AG10803 (cell line): ENCODE data around the gene SHANK1.

Source experiments
- DNase-seq: peaks from one replicate; pipeline ENCODE4 v3.0.0; 2010; ENCODE audit warnings: low read depth
- H3K4me3 ChIP-seq: 2 replicates; pipeline ENCODE4 v1.5.1; 2011; ENCODE audit warnings: mild to moderate bottlenecking, low read length, control low read depth
- TF ChIP-seq, protein P1 (sequence below): conservative IDR thresholded peaks from 2 replicates; pipeline ENCODE4 v1.5.1; 2011; ENCODE audit warnings: mild to moderate bottlenecking, low read length, control low read depth, inconsistent platforms

Gene SHANK1

DNA sequence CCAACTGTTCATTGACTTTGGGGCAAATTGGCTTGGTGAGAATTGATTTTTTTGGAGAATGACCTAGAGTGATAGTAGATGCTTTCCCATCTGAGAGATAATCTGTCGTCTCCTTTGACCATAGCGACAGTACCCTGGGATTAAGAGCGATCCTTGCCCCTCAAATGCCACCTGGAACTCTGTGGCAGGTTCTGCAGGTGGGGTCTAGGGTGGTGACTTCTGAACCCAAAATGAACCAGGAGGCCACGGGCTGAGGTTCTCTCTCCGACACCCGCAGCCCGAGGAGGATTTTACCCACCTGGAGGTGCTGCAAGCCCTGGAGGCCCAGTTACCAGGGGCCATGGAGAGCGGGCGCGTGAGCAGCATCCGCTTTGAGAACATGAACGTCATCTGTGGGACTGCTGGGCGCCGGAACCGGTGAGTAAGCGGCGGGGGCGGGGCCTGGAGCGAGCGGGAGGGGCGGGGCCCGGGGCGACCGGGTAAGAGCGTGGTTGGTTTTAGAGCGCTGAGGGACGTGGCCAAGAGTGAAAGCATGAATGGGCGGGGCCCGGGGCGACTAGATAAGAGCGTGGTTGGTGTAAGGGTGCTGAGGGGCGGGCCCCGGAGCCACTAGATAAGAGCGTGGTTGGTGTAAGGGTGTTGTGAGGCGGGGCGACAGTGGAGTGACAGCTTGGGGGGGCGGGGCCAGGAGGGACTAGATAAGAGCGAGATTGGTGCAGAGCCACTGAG, 61.7 kb downstream of the SHANK1 start:
- DNase-seq = peak; percentile 98
- H3K4me3 ChIP-seq = peak overlapping the region; percentile 56
- TF ChIP-seq, protein P1, sequence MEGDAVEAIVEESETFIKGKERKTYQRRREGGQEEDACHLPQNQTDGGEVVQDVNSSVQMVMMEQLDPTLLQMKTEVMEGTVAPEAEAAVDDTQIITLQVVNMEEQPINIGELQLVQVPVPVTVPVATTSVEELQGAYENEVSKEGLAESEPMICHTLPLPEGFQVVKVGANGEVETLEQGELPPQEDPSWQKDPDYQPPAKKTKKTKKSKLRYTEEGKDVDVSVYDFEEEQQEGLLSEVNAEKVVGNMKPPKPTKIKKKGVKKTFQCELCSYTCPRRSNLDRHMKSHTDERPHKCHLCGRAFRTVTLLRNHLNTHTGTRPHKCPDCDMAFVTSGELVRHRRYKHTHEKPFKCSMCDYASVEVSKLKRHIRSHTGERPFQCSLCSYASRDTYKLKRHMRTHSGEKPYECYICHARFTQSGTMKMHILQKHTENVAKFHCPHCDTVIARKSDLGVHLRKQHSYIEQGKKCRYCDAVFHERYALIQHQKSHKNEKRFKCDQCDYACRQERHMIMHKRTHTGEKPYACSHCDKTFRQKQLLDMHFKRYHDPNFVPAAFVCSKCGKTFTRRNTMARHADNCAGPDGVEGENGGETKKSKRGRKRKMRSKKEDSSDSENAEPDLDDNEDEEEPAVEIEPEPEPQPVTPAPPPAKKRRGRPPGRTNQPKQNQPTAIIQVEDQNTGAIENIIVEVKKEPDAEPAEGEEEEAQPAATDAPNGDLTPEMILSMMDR = no peak

- no peak overlapping the region for H3K4me3 ChIP-seq
- DNase-seq = no peak
- TF ChIP-seq, protein P1 = no peak
Observed at GRCh38 chr19:50657222-50657669, 62.4 kb downstream of the SHANK1 start.

GRCh38 chr19:50654882-50655281, 64.7 kb downstream of the SHANK1 start:
- TF ChIP-seq, protein P1 = no peak
- H3K4me3 ChIP-seq = no peak overlapping the region
- DNase-seq = no peak

DNA sequence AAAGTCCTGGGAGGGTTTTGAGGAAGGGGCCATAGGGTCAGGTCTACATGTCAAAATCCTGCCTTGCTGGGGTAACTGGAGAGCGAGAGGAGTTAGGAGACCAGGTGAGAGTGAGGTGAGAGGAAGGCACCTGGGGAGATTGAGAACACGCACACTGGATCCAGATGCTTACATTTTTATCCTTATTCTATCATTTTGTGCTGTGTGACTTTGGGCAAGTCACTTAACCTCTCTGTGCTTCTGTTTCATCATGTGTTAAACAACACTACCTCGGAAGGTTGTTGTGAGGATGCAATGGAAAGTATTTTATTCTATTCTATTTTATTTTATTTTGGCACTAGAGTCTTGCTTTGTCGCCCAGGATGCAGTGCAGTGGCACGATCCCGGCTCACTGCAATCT, 66.9 kb downstream of the SHANK1 start:
- TF ChIP-seq, protein P1 = no peak
- DNase-seq = no peak
- no peak overlapping the region for H3K4me3 ChIP-seq

- DNase-seq = no peak
- TF ChIP-seq, protein P1 = no peak
- no peak overlapping the region for H3K4me3 ChIP-seq
Observed at GRCh38 chr19:50651174-50651573, 68.4 kb downstream of the SHANK1 start.

DNA sequence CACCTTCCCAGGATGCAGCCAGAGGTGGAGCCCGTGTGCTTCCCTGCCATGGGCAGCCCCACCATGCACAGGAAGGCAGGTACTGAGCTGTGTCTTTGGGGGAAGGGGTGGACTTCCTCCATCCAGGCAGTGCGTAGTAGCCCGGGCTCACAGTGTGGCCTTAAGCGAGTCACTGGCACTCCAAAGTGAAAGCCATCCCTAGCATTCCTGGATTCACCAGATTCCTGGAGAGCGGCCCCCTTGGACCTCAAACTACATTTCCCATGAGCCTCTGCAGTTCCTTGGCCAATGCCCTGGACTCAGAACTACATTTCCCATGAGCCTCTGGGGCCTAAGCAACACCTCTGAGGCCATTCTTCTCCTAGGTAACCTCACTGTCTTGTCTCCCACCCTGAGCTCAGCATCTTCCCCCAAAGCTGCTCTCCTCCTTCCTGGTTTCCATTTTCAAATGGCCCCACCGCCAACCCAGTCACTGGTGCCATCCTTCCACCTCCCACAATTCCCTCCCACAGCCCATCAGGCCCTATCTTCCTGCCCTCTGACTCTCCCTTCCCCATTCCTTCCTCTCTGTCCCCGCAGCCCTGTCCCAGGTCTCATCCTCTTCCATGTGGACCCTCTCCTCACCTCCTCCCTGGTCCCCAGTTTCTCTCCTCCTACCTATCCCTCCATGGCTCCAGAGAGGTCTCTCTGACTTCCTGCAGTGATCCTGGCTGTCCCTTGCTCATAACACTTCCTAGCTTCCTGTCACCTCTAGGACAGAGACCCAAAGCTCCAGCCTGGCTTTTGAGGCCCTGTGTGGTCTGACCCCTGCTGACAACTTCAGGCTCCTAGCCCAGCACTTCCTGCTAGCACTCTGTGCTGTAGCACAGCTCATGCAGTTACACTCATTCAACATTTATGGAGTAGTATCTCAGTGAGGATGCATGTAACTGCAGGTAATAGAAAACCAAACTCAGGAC, 69.9 kb downstream of the SHANK1 start, which contains the start of gene C19orf81:
Gene C19orf81, plus strand, starts transcription at position 13 of the 959 bp plus-strand sequence. Its CDS starts 0 bp downstream, at position 13.
- DNase-seq = no peak
- H3K4me3 ChIP-seq = no peak within 1 kb of the TSS
- TF ChIP-seq, protein P1 = no peak
